Measurements from ENCODE around the gene GPRIN3.

Gene GPRIN3

GRCh38 chr4:89306486-89307177 is 968 bp downstream of the GPRIN3 start:
- H3K27me3 ChIP-seq (replicated peaks; ENCODE audit: control insufficient read depth, insufficient read depth, low read length): no peaks in the 10 kb centered on the region; the same call in none of the 2 replicates
- no peak for DNase-seq (ENCODE audit: extremely low read depth, insufficient read length)
- no peak overlapping the region for H3K4me3 ChIP-seq (replicated peaks; ENCODE audit: low read depth, low read length)
- H3K36me3 ChIP-seq (ENCODE audit: control insufficient read depth, insufficient read depth, low read length): no peaks in the 10 kb centered on the region
- TF ChIP-seq CTCF (IDR thresholded peaks at IDR 0.05; ENCODE audit: insufficient read depth, low read length, poor library complexity, severe bottlenecking): no peak

- TF ChIP-seq CTCF (IDR thresholded peaks at IDR 0.05; ENCODE audit: insufficient read depth, low read length, poor library complexity, severe bottlenecking): no peak
- no peak for DNase-seq (ENCODE audit: extremely low read depth, insufficient read length)
These were observed 1.7 kb downstream of the GPRIN3 start for GRCh38 chr4:89305712-89306437.

GRCh38 chr4:89305028-89305427 is 2.6 kb downstream of the GPRIN3 start:
- no peak overlapping the region for H3K4me3 ChIP-seq (replicated peaks; ENCODE audit: low read depth, low read length)

More at GRCh38 chr4:89305712-89306437, 1.7 kb downstream of the GPRIN3 start:
- Histone ChIP-seq H3K27me3 (replicated peaks; ENCODE audit: control insufficient read depth, insufficient read depth, low read length) (no peaks in the 10 kb centered on the region; the same call in none of the 2 replicates), H3K36me3 (ENCODE audit: control insufficient read depth, insufficient read depth, low read length) (no peaks in the 10 kb centered on the region), H3K4me3 (replicated peaks; ENCODE audit: low read depth, low read length) (no peak overlapping the region)

GRCh38 chr4:89303814-89304388 is 3.7 kb downstream of the GPRIN3 start:
- H3K27me3 ChIP-seq (replicated peaks; ENCODE audit: control insufficient read depth, insufficient read depth, low read length): no peaks in the 10 kb centered on the region; the same call in none of the 2 replicates
- H3K4me3 ChIP-seq (replicated peaks; ENCODE audit: low read depth, low read length): no peak overlapping the region
- no peak for TF ChIP-seq CTCF (IDR thresholded peaks at IDR 0.05; ENCODE audit: insufficient read depth, low read length, poor library complexity, severe bottlenecking)
- no peak for DNase-seq (ENCODE audit: extremely low read depth, insufficient read length)
- H3K36me3 ChIP-seq (ENCODE audit: control insufficient read depth, insufficient read depth, low read length): no peaks in the 10 kb centered on the region

More at GRCh38 chr4:89305028-89305427, 2.6 kb downstream of the GPRIN3 start:
- H3K27me3 ChIP-seq (replicated peaks; ENCODE audit: control insufficient read depth, insufficient read depth, low read length): no peaks in the 10 kb centered on the region; the same call in none of the 2 replicates
- no peak for TF ChIP-seq CTCF (IDR thresholded peaks at IDR 0.05; ENCODE audit: insufficient read depth, low read length, poor library complexity, severe bottlenecking)
- H3K36me3 ChIP-seq (ENCODE audit: control insufficient read depth, insufficient read depth, low read length): no peaks in the 10 kb centered on the region
- no peak for DNase-seq (ENCODE audit: extremely low read depth, insufficient read length)

- Histone ChIP-seq H3K36me3 (ENCODE audit: control insufficient read depth, insufficient read depth, low read length) (no peaks in the 10 kb centered on the region), H3K4me3 (replicated peaks; ENCODE audit: low read depth, low read length) (no peak overlapping the region), H3K27me3 (replicated peaks; ENCODE audit: control insufficient read depth, insufficient read depth, low read length) (no peaks in the 10 kb centered on the region; the same call in none of the 2 replicates)
- no peak for TF ChIP-seq CTCF (IDR thresholded peaks at IDR 0.05; ENCODE audit: insufficient read depth, low read length, poor library complexity, severe bottlenecking)
- DNase-seq (ENCODE audit: extremely low read depth, insufficient read length): no peak
These were observed 4.4 kb downstream of the GPRIN3 start for GRCh38 chr4:89303177-89303576.

All from GM06990 (cell line).